Measurements from ENCODE around the gene FNDC3B. TPM values are rescaled to one million over a fixed set of nuclear protein-coding genes. Genes with fewer than 3 reads are reported as not detected.

The FNDC3B gene
- total and polyA plus RNA-seq, 2 of the 8 experiments (the other 6 are each of a cell fraction or from before 2014, with no cell fraction given): 14.1 to 44.4 TPM

DNA sequence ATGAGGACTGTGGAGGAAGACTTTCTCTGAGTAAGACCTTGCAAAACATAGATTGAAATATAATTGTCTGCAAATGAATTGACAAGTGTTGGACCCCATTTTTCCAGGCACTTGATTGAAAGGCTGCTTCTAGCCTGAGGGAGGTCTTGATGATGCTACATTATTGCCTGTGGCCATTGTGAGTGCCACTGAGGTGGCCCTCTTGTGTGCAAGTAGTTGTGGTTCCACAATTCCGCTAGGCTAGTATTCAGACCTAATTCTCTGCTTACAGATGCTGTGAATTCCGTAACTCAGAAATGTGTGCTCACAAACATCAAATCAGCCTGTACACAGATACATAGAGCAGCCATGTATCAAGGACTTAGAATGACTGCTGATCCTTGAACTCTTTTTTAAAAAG lies 34.7 kb downstream of the FNDC3B start:
- DNase-seq (ENCODE audit: low read depth in 1 of 2, low spot score in 2 of 2): no peak
- no peak overlapping the region for H3K9ac ChIP-seq (replicated peaks in 1 of 4; ENCODE audit: extremely low read depth in 1 of 4, low read depth in 3 of 4, low read length in 3 of 4)
- no peak overlapping the region for H4K8ac ChIP-seq (ENCODE audit: extremely low read depth, insufficient read depth, low read length)
- H3K9me3 ChIP-seq (ENCODE audit: insufficient read depth in 2 of 2, low read depth in 1 of 2, low read length in 1 of 2): no peaks in the 10 kb centered on the region
- no peak overlapping the region for H2BK20ac ChIP-seq (ENCODE audit: low read length)
- no peak overlapping the region for H4K91ac ChIP-seq (replicated peaks; ENCODE audit: insufficient read length, low read length)
- no peak overlapping the region for H2BK12ac ChIP-seq (ENCODE audit: low read depth, low read length)
- H3K23me2 ChIP-seq (ENCODE audit: low read depth, low read length): no peaks in the 10 kb centered on the region
- H2AK5ac ChIP-seq (ENCODE audit: low read depth, low read length): no peak overlapping the region
- H3K36me3 ChIP-seq (ENCODE audit: control insufficient read depth in 2 of 4, insufficient read depth in 4 of 4, low read length in 3 of 4): no peaks in the 10 kb centered on the region
- H2BK120ac ChIP-seq (replicated peaks; ENCODE audit: low read depth, low read length): no peak overlapping the region
- ChIA-PET POLR2A (ENCODE audit: partially characterized antibody) (interaction anchor here (0.8 to 1.2 kb wide), 2 partner anchors 10 to 12 kb away, joined by 3 to 4 read pairs; no protein-coding TSS in a partner anchor), CTCF (ENCODE audit: partially characterized antibody) (no interaction called here)
- H3K27ac ChIP-seq (ENCODE audit: low read depth, low read length): no peak overlapping the region
- no peak overlapping the region for H2AFZ ChIP-seq (ENCODE audit: low read length)
- H3K4me1 ChIP-seq (replicated peaks in 1 of 4; ENCODE audit: control insufficient read depth in 3 of 4, insufficient read depth in 4 of 4, low read length in 3 of 4): peaks cover 0 to 11% (median 4%) of the 10 kb centered on the region in 4 experiments; a peak in 2 of 7 replicates
- no peaks in the 10 kb centered on the region for H3K27me3 ChIP-seq (replicated peaks in 1 of 4; ENCODE audit: control insufficient read depth in 3 of 4, extremely low read depth in 1 of 4, insufficient read depth in 3 of 4, low read length in 3 of 4)
- 83% methylated on average over 2 of the region's 2 CpGs; no CpG with 5 or more reads in 1 of the 2 experiments for WGBS, 2 experiments (ENCODE audit: extremely low coverage in 1 of 2, insufficient coverage in 1 of 2, insufficient read length in 1 of 2, insufficient replicate concordance in 2 of 2, low coverage in 1 of 2, low lambda C conversion rate in 2 of 2, missing lambda C conversion rate in 1 of 2)
- peaks cover 4 to 10% of the 10 kb centered on the region in 2 experiments for H4K20me1 ChIP-seq (replicated peaks in 1 of 2; ENCODE audit: control insufficient read depth in 1 of 2, insufficient read depth in 2 of 2, low read length in 2 of 2)
- H3K79me2 ChIP-seq (ENCODE audit: control insufficient read depth in 1 of 2, insufficient read depth in 2 of 2, low read length in 2 of 2): peaks cover 0 to 97% of the 10 kb centered on the region in 2 experiments; a peak in 3 of 4 replicates
- no peak overlapping the region for H3K14ac ChIP-seq (ENCODE audit: insufficient read length)
- no peak overlapping the region for H3K18ac ChIP-seq (ENCODE audit: extremely low read depth, low read length)
- H4K5ac ChIP-seq (ENCODE audit: insufficient read length, low read depth, low read length): no peak overlapping the region
- H2BK15ac ChIP-seq (ENCODE audit: low read length): no peak overlapping the region
- H3K56ac ChIP-seq (replicated peaks; ENCODE audit: insufficient read length, low read depth, low read length): no peak overlapping the region
- no peak overlapping the region for H3K4ac ChIP-seq (replicated peaks; ENCODE audit: insufficient read length, low read depth, low read length)
- H3K4me3 ChIP-seq (ENCODE audit: extremely low read depth in 1 of 4, insufficient read depth in 2 of 4, low read depth in 3 of 4, low read length in 4 of 4): no peak overlapping the region
- peak; percentile 36 for FAIRE-seq
- no peak overlapping the region for H3K4me2 ChIP-seq (ENCODE audit: insufficient read depth in 1 of 2, low read depth in 2 of 2, low read length in 2 of 2)
- H3K23ac ChIP-seq (ENCODE audit: insufficient read length): no peak overlapping the region
- H3K79me1 ChIP-seq (ENCODE audit: low read depth, low read length): peaks cover 7% of the 10 kb centered on the region
- no peak overlapping the region for H2BK5ac ChIP-seq (ENCODE audit: low read depth, low read length)
